Activated CD8-positive, alpha-beta memory T cell treated with anti-CD3 and anti-CD28 coated beads, Interleukin-2, amount 50 U/mL, for 48 hours (primary cell): ENCODE measurements around the gene FRMPD2.
"Not testable (repeated sequence)": the region's sequence is repeated elsewhere in the genome, so short reads cannot be mapped to it uniquely, and the experiment has no call there.

Experiments used
- DNase-seq: peaks from one replicate; pipeline ENCODE4 v3.0.0-alpha.2; 2020

Gene FRMPD2

DNA sequence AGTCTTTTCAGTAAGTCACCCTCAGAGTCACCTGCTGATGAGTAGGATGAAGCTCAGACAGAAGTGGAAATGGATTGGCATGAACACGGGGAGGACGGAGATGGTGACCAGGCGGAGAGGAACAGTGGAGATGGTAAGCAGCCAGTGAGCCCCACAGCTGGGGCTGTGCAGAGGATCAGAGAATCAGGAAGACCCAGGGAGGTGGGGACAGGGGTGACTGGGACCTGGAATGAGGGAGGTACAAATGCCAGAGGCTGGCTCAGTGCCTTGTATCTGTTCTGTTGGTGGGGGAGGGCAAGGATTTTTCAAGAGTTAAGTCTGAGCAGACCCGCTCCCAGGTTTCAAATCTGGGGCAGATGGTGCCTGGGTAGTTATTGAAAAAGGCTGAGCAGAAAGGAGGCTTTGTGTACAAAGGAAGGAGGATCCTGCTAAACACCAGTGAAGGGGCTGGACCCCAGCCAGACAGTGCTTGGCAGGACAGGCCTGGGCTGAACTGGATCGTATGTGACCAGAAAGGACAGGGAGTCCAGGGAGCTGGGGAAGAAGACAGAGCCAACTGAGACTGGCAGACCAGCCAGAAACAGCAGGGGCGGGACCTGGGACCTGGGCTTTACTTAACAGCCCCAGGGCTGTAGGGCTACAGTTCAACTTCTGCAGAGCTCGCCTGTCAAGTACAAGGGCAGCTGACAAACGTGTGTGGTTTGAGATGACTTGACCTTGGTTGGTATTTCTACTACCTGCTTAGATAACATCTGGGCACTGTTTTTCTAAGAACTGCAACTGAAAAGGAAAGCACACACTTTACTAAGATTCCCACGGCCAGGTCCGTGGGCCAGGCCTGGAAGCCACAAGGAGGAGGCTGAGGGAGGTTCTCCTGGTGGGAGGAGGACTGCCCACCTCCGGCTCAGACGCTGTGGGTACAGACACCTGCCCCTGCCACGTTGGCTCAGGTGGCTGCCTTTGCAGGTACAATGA, 13.2 kb upstream of the FRMPD2 start:
- no peak for DNase-seq

GRCh38 chr10:48286356-48286755, 11.9 kb upstream of the FRMPD2 start:
- no peak for DNase-seq

DNA sequence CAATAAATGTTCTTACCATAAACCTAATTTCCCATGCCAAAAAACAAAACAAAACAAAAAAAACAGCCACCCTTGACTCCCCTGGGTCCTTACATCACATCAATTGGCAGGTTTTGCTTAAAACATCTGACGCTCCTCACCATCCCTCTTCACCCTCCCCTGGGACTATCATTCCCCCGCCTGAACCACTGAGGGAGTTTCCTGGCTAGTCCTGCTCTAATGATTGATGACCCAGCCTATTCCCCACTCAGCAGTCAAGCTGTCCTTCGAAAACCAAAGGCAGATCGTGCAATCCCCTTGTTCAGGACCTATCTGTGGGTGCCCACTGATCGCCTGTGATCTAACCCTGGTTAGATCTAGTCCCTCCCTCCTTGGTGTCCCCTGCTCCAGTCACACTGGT, 11.2 kb upstream of the FRMPD2 start:
- DNase-seq: no peak

- no peak for DNase-seq
Observed at GRCh38 chr10:48284811-48285210, 10.3 kb upstream of the FRMPD2 start.

DNA sequence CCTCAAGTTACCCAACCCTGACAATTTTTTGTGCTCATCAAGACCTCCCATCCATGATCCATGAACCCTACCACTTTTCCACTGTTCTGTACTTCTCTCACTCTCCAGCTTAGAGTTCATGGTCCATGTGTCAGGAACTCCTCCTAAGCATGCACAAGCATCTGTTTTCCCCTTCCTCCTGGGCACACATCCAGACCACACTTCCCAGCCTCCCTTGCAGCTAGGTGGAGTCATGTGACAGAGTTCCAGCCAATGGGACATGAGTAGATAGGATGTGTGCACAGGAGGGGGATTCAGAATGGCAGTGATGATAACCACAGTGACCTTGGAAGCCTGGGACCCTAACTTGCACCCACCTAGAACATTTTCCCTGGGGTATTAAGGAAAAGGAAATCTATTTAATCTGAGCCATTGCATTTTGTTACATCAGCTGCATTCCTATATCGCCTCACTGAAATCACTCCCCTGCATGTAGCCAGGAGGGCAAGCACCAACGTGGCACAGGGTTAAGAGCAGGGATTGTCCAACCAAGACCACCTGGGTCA, 9.6 kb upstream of the FRMPD2 start:
- no peak for DNase-seq

DNA sequence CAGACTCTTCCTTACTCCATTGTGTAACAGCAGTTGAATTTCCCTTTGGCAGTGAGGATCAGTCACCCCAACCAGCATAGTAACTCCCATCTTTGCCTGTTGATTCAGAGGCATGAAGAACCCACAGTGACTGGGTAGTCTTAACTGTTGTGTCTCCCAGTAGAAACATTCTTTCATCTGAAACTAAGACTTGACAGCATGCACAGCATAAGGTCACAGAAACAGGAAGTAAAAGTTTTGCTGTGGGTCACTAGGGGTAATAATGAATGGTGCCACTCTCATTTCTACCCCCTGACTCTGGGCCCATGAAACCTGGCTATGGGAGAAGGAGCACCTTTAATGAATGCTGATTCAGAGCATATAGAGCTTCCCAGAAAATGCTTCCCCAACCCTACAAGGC, 8.3 kb upstream of the FRMPD2 start:
- DNase-seq: no peak

DNA sequence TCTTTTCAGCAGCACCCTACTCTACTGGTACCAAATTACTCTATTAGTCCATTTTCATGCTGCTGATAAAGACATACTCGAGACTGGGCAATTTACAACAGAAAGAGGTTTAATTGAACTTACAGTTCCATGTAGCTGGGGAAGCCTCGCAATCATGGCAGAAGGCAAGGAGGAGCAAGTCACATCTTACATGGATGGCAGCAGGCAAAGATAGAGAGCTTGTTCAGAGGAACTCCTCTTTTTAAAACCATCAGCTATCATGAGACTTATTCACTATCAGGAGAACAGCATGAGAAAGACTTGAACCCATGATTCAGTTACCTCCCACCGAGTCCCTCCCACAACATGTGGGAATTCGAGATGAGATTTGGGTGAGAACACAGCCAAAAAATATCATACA, 7.2 kb upstream of the FRMPD2 start:
- not testable (repeated sequence) for DNase-seq

DNA sequence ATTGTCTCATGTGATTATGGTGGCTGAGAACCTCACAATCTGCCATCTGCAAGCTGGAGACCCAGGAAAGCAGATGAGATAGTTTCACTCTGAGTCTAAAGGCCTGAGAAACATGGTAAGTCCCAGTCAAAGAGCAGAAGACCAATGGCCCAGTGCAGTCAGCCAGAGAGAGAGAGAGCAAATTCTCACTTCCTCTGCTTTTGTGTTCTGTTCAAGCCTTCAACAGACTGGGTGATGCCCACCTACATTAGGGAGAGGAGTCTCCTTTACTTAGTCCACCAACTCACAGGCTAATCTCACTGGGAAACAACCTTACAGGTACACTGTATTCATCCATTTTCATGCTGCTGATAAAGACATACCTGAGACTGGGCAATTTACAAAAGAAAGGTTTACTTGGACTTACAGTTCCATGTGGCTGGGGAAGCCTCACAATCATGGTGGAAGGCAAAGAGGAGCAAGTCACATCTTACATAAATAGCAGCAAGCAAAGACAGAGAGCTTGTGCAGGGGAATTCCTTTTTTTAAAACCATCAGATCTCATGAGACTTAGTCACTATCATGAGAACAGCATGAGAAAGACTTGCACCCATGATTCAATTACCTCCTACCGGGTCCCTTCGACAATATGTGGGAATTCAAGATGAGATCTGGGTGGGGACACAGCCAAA, 4.7 kb upstream of the FRMPD2 start:
- no peak for DNase-seq

- no peak for DNase-seq
Observed at GRCh38 chr10:48277093-48277492, 2.6 kb upstream of the FRMPD2 start.

DNA sequence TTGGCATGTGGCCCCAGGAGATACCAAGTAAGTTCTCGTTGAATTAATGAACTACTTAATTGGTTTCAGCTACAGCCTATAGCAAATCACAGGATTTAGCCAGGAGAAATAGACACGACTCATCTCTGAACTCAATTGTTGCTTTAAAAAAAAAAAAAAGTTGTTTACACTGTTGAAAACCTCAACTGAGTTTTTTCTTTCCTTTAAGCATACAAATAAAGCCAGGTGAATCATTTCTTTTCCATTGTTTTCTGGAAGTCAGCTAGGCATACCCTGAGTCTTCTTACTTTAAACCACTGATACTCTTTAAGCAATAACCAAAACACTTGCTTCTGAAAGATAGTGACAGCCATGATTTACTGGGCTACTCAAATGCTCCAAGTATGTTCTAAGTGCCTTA, 755 bp downstream of the FRMPD2 start:
- DNase-seq: no peak

DNA sequence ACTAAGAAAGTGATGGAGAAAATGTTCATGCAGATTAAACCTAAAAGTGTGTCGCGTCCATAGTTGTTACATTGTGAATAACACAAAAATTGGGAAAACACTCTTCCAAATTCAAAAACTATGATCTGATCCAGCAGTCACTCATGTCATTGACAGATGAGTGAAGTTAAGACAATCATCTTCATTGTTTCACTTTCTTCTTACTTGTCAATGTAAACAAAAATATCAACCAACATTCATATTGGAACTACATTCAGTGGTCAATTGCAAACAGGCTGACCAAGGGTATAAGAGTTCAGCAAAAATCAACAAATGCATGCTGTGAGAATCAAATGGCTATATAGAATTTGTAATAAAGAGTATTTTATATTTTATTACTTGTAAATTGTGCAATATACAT, 1.8 kb downstream of the FRMPD2 start:
- DNase-seq: no peak

GRCh38 chr10:48271047-48271730, 3.3 kb downstream of the FRMPD2 start:
- no peak for DNase-seq

- DNase-seq: peak; percentile 57
Observed at GRCh38 chr10:48266528-48266927, 8.0 kb downstream of the FRMPD2 start.

DNA sequence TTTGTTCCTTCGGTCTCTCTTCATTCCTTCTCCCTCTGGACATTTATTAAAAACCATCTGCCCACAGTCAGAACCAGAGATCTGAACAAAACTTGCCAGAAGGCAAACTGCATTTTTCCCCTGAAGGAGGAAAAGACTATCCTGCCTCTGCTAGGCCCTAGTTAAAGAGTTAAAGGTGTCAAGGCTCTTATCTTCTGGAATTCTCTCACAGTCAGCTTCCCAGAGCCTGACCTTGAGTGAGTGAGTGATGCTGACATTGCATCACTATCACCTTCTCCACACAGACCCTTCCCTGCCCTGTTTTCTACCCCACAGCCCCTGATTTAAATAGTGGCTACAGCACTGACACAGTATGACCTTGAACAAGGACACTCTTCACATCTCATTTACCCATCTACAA, 16.4 kb downstream of the FRMPD2 start:
- no peak for DNase-seq

DNA sequence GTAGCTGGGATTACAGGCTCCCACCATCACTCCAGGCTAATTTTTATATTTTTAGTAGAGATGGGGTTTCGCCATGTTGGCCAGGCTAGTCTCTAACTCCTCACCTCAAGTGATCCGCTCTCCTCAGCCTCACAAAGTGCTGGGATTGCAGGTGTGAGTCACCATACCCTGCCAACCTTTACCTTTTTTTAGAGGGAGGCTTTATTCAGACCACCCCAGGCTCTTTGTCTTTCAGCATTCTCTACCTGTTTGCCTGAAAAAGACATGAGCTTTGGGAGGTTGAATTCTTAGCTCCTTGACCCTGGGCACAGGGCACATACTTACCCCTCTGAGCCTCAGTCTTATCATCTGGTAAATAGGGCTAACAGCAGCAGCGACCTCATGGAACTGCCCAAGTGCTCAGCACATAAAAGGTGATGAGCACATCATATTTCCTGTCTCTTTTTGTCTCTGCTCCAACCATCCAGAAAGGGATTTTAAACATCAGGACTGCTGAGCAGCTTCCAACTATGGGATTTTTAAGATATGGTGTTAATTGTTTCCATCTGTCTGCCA, 17.0 kb downstream of the FRMPD2 start:
- DNase-seq: no peak

GRCh38 chr10:48255722-48256121, 18.8 kb downstream of the FRMPD2 start:
- DNase-seq: no peak

DNA sequence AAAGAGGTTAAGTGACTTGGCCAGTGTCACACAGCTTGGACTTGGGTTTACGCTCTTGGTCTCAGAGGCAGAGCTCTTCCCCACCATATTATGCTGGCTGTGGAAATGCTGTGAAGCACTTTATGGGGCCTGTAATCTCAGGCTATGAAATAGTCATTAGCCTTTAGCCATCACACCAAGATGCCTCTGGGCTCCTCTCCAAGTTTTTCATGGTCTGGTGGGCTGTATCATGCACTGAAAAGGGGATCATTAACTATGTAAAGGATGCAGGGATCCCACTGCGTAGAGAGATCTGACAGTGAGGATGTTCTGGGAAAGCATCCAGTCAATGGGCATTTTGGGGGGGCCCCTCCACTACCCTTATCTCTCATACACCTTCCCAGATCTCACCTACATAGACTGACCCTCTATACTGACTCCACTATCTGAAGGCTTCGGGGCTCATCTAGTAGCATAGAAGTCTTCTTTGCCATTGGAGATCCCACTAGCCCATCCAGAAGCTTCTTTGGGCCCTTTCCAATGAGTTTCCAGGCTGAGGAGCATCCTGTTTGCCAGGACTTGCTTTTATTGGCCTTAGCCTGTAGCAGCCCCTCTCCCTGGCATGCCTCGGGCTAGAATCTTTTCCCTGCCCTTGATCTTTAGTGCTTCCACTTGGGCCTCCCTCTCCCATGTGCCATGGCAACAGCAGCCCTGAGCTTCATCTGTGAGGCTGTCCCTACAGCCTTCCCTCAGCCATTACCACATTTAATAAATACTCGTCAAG, 19.6 kb downstream of the FRMPD2 start:
- DNase-seq: no peak

DNA sequence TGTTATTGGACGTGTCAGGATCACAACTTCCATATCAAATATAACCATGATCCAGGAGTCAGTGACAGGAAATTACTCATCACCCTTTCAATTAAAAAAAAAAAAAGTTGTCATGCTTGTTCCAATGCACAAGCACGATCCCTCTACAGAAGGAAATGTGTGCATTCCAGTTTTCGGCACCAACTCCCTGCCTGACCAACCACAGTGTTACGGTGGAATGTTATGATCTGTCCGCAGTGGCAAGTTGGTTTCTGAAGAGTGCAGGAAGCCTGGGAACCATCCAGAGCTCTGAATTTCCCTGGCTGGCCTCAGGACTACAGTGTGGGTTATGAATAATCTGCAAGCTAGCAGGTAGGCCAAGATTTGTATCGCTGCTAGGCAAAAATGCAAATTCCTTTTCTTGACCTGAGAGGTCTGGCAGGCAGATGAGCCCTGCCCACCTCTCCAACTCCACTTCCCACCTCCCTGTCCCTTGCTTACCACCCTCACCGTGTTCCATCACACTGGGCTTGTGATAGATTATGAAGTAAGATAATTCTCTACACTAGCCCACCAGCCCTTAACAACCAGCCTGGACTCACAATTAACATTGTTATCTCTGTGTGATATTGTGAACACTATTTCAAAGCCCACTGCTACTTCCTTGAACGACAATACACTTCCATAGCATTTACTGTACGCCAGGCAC, 20.4 kb downstream of the FRMPD2 start:
- DNase-seq: no peak

DNA sequence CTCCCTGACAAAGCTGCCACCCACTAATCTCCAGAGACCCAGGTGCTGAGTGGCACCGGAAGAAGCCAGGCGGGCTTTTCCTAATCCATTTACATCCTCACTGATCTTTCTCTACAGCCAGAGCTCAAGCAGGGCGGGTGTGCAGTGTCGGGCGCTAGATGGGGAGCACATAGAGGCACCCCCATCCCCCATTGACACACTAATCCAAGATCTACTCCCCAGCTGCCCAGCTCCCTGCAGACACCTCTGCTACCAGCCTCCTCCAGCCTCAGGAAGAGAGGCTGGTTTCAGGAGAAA, 22.2 kb downstream of the FRMPD2 start:
- DNase-seq: no peak

GRCh38 chr10:48251525-48252353, 22.8 kb downstream of the FRMPD2 start:
- no peak for DNase-seq

- no peak for DNase-seq
Observed at GRCh38 chr10:48251152-48251524, 23.4 kb downstream of the FRMPD2 start.
